DND-41 (cell line): Measurements from ENCODE around the gene CACYBP.

Experiments
- CTCF ChIP-seq: IDR thresholded peaks from 2 replicates; pipeline ENCODE4 v1.5.1; 2012; ENCODE audit warnings: borderline replicate concordance, low read length, moderate library complexity, mild to moderate bottlenecking; ENCODE audit not compliant: poor library complexity, severe bottlenecking; ENCODE audit errors: extremely low read depth
- EZH2 ChIP-seq: IDR thresholded peaks from 3 replicates; pipeline ENCODE4 v1.6.1; 2012; ENCODE audit warnings: borderline replicate concordance, low read depth, mild to moderate bottlenecking, moderate library complexity, low read length, inconsistent platforms; ENCODE audit not compliant: severe bottlenecking

- TF ChIP-seq CTCF (no peak), EZH2 (no peak)
These were observed 45.8 kb downstream of the CACYBP start for GRCh38 chr1:175045519-175045918.
